ENCODE results near the gene IGSF22.

The IGSF22 gene

DNA sequence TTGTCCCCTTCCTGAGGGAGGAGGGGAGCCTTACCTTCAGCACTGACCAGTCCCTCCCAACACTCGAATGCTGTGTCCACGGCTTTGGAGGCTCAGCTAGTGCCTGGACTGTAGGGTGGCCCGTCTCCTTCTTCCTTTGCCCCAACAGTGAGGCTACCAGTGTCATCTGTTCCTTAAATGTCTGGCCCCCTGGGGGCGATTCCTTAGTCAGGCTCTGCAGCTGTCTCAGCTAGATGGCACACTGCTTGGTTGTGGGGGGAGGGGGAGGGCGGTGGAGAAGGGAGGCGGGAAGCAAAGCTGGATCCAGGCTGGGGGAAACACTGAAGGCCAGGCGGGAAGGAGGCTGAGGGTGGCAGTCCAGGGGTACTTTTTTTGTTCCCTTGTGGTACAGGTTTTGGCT lies at the start of gene IGSF22:
Gene IGSF22 (minus strand): TSS at position 149 of the 400 bp plus-strand sequence. CDS start 1,952 bp downstream, outside the sequence.
- no peak for DNase-seq

DNA sequence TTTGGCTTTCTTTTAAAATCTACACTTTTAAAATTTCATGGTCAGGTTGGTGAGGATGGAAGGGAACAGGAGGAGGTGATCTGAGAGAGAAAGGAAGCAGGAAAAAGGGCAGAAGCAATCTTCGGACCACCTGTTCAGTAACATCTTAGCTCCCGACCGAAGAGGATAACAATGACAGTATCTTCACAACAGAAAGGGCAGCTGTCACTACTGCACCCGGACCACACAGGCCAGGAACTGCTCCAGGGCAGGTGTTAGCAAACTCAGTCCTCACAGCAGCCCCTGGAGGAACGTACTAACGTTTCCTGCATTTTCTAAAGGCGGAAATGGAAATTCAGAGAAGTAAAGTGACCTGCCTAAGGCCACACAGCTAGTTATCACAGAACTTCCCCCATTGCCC lies 48.8 kb upstream of the IGSF22 start:
- no peak for DNase-seq

DNA sequence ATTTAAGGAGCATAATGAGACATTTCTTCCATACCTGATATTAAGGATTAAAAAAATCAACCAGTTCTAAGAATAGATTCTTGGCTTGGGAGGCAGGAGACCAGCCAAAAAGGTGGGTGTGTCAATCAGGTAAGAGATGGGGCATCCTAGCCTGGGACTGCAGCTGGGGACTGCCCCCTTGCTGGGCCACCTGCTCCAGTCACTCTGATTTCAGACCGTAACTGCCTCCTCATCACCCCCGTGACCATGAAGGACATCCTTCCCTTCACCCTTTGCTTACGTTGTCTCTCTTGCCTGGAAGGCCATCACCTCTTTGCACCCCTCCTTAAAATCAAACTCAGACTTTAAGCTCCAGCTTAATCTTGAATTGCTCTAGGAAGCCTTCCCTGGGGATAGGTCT lies 47.7 kb upstream of the IGSF22 start:
- no peak for DNase-seq

DNA sequence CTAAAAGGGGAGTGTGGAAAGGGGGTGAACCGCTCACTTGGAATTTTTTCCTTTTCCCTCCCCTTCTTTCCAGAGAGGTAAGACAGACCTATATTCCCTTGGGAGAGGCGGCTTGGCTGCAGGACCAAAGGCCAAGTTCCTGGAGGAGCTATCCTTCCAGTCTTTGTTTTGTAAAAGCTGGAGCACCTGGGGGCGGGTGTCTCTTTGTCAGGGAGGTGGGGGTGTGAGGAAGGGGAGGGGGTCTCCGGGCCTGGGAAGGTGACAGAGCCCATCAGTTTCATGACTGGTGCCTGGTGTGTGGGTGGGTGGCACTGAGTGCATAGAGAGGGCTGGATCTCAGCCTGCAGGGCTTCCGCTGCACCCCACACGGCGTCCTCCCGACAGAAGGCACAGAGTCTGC lies 47.1 kb upstream of the IGSF22 start:
- no peak for DNase-seq

DNA sequence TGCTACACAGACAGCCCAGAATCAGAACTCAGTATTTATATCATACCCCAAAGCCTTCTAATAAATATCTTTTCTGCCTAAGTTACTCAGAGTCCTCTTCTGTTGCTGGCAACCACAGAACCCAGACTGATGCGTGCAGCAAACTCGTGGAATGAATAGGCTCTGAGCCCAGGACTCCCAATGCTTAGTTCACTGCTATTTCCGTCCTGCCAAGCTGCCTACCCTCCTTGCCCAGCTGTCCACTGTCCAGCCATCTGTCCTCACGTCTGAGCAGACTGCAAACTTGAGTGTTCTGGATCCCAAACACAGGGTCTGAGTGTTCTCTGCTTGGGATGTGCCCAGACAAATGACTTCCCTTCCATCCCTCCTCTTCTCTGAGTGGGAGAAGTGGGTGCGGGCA lies 46.2 kb upstream of the IGSF22 start:
- no peak for DNase-seq

DNA sequence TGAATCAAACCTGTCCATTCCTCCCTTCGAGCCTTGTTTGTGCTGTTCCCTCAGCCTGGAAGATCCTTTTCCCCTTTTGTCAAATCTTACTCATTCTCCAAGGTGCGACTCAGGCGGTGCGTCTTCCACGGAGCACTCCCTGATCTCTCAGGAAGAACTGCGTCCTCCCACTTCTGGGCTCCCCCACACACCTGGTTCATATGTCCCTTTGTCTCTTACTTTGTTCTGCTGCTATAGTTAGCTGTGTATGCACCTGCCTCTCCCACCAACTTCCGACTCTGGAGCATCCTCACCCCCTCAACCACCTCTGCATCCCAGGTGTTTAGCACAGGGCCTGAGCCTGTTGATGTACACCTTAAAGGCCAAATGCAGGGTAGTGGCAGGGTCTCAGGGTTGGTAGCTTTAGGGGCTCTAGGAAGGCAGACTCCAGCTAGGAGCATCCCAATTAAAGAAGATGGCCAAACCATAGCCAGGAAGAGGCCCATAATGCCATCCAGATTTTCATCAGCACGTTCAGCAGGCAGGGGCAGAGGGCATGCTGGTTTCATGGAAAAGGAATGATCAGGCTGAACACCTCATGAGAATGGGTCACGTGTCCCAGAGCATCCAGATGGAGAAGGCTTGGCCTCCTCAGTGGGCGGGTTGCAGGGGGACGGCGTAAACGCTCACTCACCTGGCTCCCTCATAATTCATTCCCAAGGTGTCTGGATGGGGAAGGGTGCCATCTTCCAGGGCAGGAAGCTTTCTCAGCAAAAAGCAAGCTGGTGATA lies 45.5 kb upstream of the IGSF22 start:
- no peak for DNase-seq

DNA sequence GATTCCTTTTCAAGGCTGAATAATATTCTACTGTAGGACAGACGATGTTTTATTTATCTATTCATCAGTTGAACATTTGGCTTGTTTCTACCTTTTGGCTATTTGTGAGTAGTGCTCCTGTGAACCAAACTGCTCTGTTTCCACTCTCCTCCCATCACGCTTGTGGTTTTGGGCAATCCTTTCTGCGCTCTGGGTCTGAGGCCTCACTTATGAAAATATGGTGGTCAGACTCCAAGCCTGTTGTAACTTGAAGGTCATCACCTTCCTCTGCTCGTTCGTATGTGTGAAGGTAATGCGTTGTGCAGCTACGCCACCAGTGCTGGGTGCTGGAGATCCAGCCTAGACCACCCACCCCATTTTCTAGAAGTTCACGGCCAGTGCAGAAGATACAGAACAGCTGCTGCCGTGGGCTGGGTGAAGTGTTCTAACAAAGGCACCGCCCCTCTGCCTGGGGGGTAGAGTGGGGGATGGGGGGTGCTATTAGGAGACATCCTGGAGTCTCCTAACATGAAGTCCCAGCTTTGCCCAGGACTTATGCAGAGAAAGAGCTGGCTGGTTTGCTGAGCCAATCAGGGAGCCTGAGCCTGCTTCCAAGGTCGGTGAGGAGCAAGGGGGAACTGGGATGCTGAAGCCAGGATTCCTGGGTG lies 44.6 kb upstream of the IGSF22 start:
- DNase-seq: no peak

DNA sequence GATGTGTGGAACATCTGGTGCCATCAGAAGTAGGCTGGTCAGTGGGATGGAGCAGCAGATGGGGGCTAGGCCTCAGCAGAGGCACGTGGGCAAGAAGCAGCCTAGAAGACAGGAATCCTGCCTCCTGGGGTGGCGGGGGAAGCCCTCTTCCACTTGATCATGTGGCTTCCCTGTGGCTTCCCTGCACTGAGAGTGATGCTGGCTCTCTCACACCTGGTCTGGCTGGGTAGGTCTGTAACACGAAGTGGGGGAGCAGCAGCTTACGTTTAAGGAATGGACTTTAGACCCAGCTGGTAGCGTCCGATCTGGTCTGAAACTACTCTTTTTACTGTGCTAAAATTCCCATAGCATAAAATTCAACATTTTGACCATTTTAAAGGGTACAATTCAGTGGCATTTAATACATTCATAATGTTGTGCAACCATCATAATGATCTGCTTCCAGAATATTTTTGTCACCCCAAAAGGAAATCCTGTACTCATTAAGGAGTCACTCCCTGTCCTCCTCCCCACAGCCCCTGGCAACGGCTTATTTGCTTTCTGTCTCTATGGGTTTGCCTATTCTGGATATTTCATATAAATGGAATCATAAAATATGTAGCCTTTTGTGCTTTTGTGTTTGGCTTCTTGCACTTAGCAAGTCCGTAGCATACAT lies 43.9 kb upstream of the IGSF22 start:
- DNase-seq: no peak

DNA sequence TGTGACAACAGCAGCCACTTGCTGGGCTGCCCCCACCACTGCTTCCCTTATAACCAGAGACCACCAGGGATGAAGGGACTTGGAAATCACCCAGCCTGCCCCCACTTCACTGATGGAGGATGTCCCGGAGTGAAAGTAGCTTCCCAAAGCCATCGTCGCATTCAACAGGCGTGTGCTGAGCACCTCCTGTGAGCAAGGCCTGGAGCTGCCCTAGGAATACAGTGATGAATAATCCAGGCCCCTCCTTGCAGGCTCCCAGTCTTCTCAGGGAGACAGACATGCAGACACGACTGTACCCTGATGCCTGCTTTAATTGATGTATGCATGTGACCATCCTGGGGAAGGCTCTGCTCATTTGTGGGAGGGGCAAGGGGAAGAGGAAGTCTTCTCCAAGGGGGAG lies 43.0 kb upstream of the IGSF22 start:
- DNase-seq: no peak

DNA sequence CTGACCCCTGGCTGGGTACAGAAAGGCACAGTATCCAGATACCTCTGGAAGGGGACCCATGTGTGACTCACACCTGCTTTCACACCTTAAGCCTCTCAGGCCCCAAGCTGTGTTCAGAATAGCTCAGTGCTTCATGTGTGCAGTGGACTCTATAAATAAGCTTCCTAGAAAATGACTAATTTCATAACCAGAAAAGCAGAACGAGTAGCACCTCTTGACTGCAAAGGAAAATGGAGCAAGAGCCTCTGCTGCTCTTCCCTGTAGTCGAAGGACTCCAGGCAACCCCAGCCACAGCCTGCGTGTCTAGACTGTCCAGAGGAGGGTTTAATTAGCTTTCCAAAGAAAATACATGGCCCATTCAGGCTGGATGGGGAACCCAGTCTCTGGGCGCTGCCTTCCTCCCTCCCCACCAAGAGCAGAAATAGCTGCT lies 42.5 kb upstream of the IGSF22 start:
- no peak for DNase-seq

DNA sequence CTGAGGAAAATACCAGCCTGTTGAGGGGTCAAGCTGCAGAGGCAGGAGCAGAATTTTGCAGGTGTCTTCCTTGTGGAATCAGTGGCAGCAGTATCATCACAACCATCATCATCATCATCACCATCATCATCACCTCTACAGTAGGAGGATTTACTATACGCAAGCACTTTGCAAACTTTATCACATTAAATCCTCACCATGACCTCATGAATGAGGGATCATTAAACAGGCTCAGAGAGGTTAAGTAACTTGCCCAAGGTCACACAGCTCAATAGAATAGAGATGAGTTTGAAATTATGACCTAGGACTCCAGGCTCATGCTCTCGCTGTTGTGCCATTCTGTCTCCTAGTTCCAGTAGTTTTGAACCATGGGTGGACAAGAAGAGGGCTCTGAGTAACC lies 40.0 kb upstream of the IGSF22 start:
- no peak for DNase-seq

DNA sequence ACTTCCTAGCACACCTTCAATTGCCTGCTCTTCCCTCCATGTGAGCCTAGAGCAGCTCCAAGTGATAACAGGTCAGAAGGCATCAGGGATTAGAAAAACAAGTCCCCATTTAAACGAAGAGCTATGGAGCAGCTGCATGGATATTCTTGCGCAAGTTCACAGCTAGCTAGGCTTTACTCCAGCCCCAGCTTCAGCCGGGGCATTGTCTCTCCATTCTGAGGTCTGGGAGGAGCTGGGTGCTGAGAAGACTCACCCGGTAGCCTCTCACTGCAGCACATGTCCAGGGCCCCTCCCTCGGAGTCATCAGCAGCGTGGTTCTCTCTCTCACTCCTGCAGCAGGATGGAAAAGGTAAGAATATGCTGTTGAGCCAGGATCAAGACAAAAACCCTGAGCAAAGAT lies 39.6 kb upstream of the IGSF22 start:
- no peak for DNase-seq

DNA sequence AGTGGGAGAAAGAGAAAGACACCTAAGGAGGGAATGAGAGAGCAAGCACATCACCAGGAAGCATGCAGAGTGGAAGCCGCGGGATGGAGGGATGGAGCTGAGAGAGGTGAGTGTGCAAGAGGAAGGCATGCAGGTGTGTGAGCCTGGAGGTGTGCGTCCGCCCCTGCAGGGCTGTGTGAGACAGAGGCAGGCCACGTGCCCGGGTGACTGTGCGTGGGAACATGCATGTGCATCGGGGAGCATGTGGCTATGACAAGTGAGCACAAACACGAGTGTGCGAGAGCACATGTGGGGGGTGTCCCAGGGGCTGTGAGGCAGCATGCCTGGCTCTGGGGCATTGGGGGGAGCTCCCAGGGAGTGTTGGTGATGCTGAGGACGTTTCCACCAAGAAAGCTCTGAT lies 35.8 kb upstream of the IGSF22 start:
- no peak for DNase-seq

DNA sequence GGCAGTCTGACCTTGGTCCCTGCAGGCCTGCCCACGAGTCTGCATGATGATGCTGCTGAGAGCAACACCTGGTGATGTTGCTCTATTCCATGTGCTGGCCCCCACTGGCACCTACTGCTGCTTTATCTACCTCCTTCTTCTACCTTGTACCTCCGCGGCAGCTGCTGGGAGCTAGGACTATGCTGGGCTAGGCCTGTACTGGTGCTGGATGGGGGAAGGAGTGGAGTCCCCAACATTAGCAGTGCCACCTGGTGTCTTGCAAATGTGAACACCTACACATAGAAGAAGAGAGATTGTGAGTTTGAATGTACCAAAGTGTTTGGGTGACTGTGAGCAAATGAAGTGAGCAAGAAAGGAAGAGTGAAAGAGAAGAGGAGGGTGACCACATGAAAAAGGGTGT lies 35.2 kb upstream of the IGSF22 start:
- DNase-seq: no peak

DNA sequence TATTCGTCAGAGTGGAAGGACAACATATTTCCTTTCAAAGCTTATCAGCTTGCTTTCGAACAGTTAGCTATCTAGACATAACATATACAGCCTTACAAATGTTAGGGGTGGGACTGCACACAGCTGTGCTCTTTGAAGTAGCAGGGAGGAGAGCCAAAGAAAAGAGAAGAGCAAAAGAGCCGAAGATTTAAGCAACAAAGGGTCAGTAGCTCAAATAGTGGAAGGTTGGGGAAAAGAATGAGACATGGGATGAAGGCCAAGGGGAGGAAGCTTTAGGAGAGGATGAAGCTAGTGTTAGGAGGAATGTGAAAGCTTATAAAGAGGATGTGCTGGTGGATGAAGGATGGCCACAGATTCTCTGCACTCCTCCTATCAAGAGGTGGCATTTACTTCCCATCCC lies 31.8 kb upstream of the IGSF22 start:
- DNase-seq: no peak

DNA sequence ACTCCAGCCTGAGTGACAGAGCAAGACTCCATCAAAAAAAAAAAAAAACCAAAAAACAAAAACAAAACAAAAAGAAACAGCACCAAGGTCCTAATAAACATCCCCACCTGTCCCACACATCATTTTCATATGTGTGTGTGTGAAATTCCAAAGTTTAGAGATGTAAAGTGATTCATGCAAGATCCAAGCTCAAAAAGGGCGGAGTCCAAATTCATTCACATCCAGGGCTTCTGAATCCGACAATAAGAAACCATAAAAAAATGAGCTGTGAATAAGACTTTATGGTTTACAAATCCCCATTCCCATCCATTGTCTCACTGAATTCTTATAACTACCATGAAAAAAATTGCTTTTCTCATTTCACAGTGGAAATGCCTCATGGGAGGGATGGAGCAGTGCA lies 30.9 kb upstream of the IGSF22 start:
- no peak for DNase-seq

DNA sequence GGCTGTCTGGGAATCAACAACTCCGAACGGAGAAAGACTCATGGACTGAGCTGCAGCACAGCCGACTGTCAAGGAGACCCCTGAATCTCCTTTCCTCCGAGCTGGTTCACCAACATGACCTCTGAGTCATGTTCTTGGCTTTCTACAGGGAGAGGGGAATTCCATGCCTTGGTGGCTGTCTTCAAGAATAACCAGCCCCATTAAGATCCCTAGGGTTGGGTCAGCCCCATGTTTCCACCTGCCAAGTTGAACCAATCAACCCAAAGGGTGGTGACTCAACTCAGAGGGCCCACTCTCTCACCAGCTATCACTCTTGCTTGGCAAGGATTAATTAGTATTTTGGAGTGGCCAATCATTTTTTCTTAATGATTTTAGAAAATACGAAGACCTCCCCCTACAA lies 28.3 kb upstream of the IGSF22 start:
- no peak for DNase-seq

DNA sequence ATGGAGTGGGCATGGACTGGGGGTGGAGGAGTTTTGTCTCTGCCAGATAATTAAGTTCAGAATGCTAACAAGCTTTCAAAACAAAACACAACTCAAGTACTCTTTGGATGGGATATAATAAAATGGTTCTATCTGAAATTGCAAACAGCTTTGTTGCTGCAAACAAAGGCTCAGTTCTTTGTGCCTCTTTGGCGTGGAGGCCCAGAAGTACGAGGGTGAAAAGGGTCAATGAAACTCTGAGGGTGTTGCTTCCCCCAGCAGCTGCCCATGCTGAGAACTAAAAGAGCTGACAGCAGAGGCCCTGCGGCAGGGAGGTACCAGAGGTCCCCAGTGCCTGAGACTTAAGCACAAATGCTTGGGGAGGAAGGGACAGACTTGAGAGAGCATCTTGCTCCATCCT lies 26.5 kb upstream of the IGSF22 start:
- DNase-seq: no peak

DNA sequence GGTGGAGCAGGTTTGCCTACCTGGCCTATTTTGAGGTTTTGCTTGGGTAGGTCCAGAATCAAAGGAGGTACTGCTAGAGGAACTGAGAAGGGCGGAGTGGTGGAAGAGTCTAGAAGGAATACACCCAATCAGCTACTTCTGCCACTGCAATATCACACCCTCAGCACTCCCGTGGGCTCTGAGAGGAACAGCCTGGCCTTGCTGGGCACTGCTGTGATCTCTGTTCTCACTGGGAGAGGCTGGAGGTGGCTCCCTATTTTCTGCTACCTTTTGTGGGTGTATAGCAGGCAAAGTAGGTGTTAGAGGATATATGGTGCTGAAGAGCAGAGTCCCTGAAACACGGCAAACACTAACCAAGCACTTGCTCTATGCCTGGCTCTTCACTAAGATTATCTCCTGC lies 25.0 kb upstream of the IGSF22 start:
- DNase-seq: no peak

DNA sequence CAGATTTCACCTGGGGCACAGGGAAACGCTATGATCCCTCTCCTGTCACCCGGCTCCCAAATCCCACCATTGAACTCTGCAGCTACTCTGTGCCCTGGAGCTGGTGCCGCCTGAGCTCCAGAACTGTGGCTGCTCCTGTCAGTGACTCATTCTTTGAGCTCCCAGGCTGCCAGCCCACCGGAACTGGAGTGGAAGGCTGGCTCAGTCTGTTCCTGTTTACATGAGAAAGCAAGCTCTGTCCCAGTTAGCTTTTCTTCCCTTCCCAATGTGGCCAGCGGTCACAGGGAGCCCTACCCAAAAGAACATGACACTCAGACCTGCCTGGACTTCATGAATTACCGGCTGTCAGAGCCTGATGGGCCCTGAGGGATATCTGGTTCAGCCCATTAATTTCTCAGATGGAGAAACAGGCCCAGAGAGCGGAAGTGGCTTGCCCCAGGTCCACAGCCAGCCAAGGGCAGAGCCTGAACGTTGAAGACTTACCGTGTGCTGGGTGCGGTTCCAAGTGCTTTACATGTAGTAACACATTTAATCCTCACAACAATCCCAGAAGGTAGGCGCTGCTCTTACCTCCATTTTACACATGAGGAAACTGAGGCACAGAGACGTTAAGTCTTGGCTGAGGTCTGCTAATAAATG lies 23.8 kb upstream of the IGSF22 start:
- DNase-seq: no peak

DNA sequence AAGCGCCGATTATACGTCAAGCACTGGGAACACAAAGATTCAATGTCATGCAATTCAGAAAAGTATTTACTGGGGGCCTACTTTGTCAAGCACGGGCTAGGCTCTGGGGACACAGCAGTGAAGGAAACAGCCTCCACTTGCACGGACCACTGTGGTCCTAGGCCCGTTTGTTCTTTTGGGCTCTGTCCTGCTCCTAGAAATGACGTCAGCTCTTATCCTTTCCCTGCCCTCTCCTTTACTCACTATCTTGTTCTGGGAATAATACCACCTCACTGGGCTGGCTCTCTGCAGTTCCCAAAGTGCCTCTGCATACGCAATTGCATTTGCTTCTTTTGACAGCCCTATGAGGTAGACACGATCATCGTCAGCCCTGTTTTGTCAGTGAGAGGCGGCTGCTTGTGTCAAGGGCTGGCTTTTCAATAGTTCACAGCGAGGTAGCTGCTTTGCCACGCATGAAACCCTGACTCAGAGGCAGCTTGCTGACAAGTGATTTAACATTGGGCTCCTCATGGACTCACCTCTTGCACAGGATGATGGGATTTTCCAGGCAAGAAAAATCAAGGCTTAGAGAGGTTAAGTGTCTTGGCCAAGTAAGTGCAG lies 22.9 kb upstream of the IGSF22 start:
- no peak for DNase-seq

DNA sequence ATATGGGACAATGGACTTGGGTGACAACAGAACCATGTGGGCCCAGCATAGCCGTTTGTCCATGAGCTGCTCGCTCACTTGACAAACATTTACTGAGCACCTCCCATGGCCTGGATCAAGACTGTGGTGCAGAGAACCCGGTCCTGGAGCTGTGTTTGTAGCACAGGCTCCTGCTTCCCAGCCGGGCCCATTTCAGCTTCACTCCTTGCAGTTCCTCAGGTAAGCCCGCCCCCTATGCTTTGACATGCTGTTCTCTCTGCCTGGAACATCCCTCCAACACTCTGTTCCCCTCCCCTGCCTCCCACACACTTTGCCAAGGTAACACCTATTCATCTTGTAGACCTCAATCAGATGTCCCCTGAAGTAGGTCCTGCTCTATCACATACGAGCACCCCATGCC lies 19.3 kb upstream of the IGSF22 start:
- no peak for DNase-seq

DNA sequence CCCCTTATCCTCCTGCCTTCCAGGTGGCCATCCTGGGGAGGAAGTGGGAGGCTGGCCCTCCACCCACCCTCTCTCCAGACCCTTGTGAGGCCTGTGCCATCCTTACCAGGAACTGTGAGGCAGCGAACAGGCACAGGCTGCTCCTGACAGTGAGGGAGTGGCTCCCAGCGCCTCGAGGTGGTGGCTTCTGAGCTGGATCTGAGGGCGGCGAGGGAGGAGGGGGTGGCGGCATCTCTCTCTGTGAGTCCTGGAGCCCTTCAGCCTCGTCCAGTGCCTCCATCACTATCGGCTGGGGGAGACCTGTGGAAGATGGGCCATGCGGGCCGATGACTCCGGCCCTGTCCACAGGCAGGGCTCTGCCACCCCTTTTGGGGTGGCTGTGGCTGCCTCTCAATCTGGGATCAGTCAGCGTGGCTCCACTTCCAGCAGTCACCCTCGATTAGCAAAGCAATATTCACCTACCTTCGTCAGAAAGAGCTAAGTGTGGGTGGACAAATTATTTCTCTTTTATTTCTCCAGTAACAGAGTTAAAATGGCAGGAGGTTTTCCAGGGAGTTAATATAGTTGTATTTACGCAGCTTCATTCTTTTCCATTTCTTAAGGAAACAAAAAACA lies 18.0 kb upstream of the IGSF22 start:
- no peak for DNase-seq
